Activated T-helper 1 cell treated with anti-CD3 and anti-CD28 coated beads, Interleukin-12 subunit alpha, Interleukin-12 subunit beta, Interleukin-2, Interleukin-4 antibody, amounts not matched to agents 30 ng/mL and 10 ng/mL and 1 ng/mL, durations not matched to agents 14 hours and 24 hours and 36 hours (primary cell): ENCODE data around the gene SDC4. TPM values are rescaled to one million over a fixed set of nuclear protein-coding genes. Genes with fewer than 3 reads are reported as not detected.
A peak's percentile ranks its signal among the peaks of the same experiment; 100 is the strongest.

Source experiments
- DNase-seq: peaks from one replicate; pipeline ENCODE4 v3.0.0; 2021; ENCODE audit warnings: low spot score
- H3K27ac Mint-ChIP-seq: one replicate; pipeline ENCODE4 v1.8.0; 2021; ENCODE audit warnings: mild to moderate bottlenecking, mixed read lengths
- H3K27me3 Mint-ChIP-seq: one replicate; pipeline ENCODE4 v1.8.0; 2022; ENCODE audit warnings: mild to moderate bottlenecking, moderate library complexity, mixed read lengths; ENCODE audit not compliant: insufficient read depth
- H3K36me3 Mint-ChIP-seq: one replicate; pipeline ENCODE4 v1.8.0; 2021; ENCODE audit warnings: low read depth, mixed read lengths
- H3K4me1 Mint-ChIP-seq: one replicate; pipeline ENCODE4 v1.8.0; 2021; ENCODE audit warnings: low read depth, mixed read lengths
- H3K4me3 Mint-ChIP-seq: one replicate; pipeline ENCODE4 v1.8.0; 2021; ENCODE audit warnings: mild to moderate bottlenecking, moderate library complexity, mixed read lengths
- H3K9me3 Mint-ChIP-seq: one replicate; pipeline ENCODE4 v1.8.0; 2021; ENCODE audit warnings: mixed read lengths
- intact Hi-C: fragments of 100-400 bp; cut with micrococcal nuclease; formaldehyde crosslinking; loops from one replicate; pipeline ENCODE4 v1.15.1; 2024
- total RNA-seq: library from RNA; stranded (reverse); gene quantifications from 2 replicates; pipeline ENCODE4 v1.2.3, GENCODE V29; 2022

Gene SDC4
- total RNA-seq, 1 donor from 2014 or later = 222 TPM

DNA sequence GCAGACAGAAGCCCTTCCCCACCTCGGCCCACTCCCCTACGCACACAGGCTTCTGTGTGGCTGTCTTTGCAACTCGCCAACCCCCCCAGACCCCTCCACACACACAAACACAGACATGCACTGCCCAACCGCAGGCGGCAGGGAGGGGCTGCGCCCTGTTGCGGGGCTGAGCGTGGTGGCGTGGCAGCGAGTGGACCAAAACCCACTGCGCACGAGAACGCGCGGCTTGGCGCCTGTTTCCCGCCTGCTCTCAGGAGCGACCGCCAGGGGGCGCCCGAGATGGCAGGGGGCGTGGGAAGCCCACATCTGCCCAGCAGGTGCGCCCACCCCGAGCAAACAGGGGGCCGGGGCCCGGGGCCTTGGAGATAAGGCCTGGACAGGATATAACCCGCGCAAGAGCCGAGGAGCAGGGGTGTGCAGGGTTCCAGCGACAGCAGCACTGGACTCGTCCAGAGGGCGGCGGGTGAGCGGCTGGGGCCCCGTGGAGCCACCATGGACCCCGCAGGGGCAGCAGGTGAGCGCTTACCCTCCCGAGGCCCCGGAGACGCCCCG lies 41.7 kb downstream of the SDC4 start, which contains the start of gene RBPJL:
TSS of gene RBPJL (plus strand) at position 410 of the 552 bp plus-strand sequence. CDS start at position 493, 83 bp downstream.
- Mint-ChIP-seq H3K4me3 (no peak within 1 kb of the TSS), H3K4me1 (peaks cover 37% of the 10 kb centered on the region), H3K27me3 (peaks cover 3% of the 10 kb centered on the region), H3K36me3 (peaks cover 17% of the 10 kb centered on the region), H3K27ac (no peak within 1 kb of the TSS), H3K9me3 (no peaks in the 10 kb centered on the region)
- DNase-seq = peak; percentile 28
- intact Hi-C loops = loop anchor here (10.0 kb wide), 1 partner anchor 448 kb away; no protein-coding TSS in a partner anchor

DNA sequence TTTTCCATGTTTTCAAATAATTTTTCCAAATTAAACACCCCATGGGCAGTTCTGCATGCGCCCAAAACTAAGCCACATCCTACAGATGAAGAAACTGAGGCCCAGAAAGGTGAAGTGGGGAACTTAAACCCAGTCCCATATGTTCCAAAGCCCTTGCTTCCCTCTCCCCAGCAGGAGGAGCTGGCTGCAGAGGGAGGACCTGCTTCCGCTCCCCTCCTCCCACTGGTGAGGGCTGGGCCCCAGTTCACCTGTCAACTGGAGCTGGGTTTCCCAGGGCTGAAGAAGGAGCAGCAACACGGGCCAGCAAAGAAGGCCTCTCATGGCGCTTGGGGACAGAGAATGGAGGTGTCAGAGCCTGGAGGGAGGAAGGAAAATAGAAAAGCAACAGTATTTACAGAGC lies 43.0 kb downstream of the SDC4 start:
- Mint-ChIP-seq H3K27me3 (peaks cover 3% of the 10 kb centered on the region), H3K36me3 (peaks cover 9% of the 10 kb centered on the region), H3K27ac (no peak overlapping the region), H3K4me3 (no peak overlapping the region), H3K4me1 (peaks cover 43% of the 10 kb centered on the region), H3K9me3 (no peaks in the 10 kb centered on the region)
- no peak for DNase-seq
- intact Hi-C loops = loop anchor here (10.0 kb wide), 1 partner anchor 450 kb away; no protein-coding TSS in a partner anchor

DNA sequence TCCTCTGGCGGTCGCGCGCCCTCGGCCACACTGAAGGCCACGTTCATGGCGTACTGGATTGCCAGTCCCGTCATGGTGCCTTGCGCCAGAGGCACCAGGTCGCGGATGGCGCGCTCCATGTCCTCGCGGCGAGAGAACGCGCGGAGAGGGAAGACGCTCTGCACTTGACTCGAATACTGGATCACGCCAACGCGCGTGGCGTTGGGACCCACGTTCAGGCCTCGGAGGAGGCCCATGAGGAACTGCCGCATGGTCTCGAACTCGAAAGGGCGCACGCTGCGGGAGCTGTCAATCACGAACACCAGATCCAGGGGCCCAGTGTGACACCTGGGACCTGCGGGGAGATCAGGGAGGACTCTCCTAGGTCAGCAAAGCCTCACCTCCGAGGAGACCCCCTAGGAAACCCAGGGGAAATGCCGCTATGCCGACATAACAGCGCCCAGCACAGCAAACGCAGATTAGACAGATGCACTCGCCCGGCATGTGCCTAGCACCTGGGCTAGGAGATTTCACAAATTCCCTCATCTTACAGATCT lies 43.7 kb downstream of the SDC4 start:
- DNase-seq = no peak
- Mint-ChIP-seq H3K27ac (no peak overlapping the region), H3K36me3 (peaks cover 12% of the 10 kb centered on the region), H3K4me3 (no peak overlapping the region), H3K27me3 (peaks cover 3% of the 10 kb centered on the region), H3K9me3 (no peaks in the 10 kb centered on the region), H3K4me1 (peaks cover 50% of the 10 kb centered on the region)
- intact Hi-C loops = loop anchor here (5.0 to 10.0 kb wide), 2 partner anchors 332 to 450 kb away; no protein-coding TSS in a partner anchor

DNA sequence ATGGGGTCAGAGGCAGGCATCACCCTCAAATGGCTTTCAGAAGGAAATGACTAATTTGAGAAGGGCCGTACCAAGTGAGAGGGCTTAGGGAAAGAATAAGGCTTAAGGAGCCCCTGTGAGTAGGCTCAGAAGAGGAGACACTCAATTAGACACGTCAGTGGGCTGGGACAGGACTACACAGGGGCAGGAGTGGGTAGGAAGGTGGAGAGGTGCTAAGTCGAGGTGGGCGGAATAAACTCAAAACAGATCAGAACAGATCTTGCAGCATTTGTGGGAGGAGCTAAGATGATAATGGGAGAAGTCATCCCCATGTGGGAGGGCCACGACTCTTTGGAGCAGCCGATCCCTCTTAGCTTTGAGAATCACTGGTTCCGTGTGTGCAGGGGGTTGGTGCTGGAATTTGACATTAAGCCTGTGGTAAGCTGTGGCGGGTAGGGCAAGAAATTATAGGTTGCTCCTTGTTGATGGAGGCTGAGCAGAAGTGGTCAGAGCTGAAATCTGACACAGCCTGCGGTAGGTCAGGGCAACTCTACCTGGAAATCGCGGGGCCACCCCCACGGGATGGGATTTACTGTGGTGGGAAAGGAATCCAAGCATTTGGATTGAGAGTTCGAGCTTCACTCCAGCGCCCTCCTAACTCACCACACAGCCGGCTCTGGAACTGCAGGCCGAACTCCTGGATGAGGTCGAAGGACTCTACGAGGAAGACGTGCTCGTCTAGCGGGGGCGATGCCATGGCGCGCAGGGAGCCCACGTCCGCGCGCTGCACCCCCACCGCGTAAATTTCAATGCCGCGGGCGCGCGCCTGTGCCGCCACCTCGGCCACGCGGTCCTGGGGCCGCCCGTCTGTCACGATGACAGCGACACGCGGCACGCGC lies 44.4 kb downstream of the SDC4 start:
- no peak for DNase-seq
- peak overlapping the region; percentile 11 for H3K4me3 Mint-ChIP-seq

DNA sequence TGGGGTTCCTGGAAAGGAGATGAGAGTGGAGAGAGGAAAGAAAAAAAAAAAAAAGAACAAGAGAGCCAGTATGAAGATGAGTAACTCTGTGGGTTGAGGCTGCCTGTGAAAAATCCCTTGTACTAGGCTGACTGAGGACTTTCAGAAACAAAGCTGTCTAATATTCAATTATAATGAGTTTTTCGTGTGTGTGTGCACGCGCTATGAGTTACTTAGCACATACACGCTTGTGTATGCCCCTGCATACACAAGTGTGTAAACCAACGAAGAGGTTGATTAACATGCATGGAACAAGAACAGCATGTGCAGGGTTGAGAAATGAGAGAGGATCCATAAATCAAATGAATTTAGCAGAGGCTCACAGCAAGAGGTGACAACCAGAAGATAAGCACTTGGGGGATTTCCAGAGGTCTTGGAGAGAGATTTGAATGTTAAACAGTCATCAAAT lies 46.4 kb downstream of the SDC4 start:
- H3K27me3 Mint-ChIP-seq = no peaks in the 10 kb centered on the region
- H3K4me3 Mint-ChIP-seq = peak overlapping the region; percentile 70

More for the DNA sequence above, 44.4 kb downstream of the SDC4 start:
- H3K9me3 Mint-ChIP-seq = no peaks in the 10 kb centered on the region
- H3K36me3 Mint-ChIP-seq = peaks cover 14% of the 10 kb centered on the region
- peak overlapping the region; percentile 54 for H3K27ac Mint-ChIP-seq
- intact Hi-C loops = loop anchor here (5.0 to 10.0 kb wide), 2 partner anchors 332 to 451 kb away; no protein-coding TSS in a partner anchor
- peaks cover 57% of the 10 kb centered on the region for H3K4me1 Mint-ChIP-seq
- peaks cover 3% of the 10 kb centered on the region for H3K27me3 Mint-ChIP-seq

DNA sequence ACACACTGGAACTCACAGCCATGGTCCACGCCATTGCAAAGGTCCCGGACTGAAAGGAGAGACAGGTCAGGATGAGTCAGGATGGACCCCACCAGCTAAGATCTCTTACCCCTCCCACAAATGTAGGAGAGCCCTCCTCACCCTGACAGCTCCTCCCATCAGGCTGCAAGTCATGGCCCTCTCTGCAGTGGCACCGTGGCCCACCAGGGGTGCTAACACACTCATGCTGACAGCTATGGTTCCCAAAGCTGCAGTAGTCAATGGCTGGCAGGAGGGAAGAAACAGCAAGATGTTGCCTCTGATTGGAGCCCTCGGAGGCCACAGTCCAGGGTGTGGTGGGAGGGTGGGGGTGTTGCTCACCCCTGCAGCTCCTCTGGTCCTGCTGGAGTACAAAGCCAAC lies 47.3 kb downstream of the SDC4 start:
- peaks cover 49% of the 10 kb centered on the region for H3K4me1 Mint-ChIP-seq
- no peak overlapping the region for H3K27ac Mint-ChIP-seq
- intact Hi-C loops = loop anchor here (1.0 to 10.0 kb wide), 3 partner anchors 8 to 454 kb away; no protein-coding TSS in a partner anchor
- H3K4me3 Mint-ChIP-seq = no peak overlapping the region
- peaks cover 17% of the 10 kb centered on the region for H3K36me3 Mint-ChIP-seq
- no peaks in the 10 kb centered on the region for H3K9me3 Mint-ChIP-seq
- DNase-seq = no peak
- no peaks in the 10 kb centered on the region for H3K27me3 Mint-ChIP-seq

More for the DNA sequence above, 46.4 kb downstream of the SDC4 start:
- intact Hi-C loops = loop anchor here (1.0 to 10.0 kb wide), 3 partner anchors 9 to 453 kb away; no protein-coding TSS in a partner anchor
- no peak for DNase-seq
- H3K9me3 Mint-ChIP-seq = no peaks in the 10 kb centered on the region
- H3K27ac Mint-ChIP-seq = peak overlapping the region; percentile 89
- H3K36me3 Mint-ChIP-seq = peaks cover 14% of the 10 kb centered on the region
- peaks cover 49% of the 10 kb centered on the region for H3K4me1 Mint-ChIP-seq

DNA sequence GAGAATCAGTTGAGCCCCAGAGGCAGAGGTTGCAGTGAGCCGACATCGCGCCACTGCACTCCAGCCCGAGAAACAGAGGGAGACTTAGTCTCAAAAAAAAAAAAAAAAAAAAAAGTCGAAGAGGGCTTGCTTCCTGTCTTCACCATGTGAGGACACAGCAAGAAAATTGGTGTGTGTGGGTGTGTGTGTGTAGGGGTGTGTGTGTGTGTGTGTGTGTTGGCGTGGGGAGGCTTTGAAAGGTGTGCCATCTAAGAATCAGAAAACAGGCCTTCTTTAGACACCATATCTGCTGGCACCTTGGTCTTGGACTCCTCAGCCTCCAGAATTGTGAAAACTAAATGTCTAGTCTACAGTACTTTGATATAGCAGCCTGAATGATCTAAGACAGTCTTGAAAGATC lies 48.4 kb downstream of the SDC4 start:
- no peak overlapping the region for H3K27ac Mint-ChIP-seq
- intact Hi-C loops = loop anchor here (5.0 to 10.0 kb wide), 4 partner anchors 327 to 615 kb away; no protein-coding TSS in a partner anchor

DNA sequence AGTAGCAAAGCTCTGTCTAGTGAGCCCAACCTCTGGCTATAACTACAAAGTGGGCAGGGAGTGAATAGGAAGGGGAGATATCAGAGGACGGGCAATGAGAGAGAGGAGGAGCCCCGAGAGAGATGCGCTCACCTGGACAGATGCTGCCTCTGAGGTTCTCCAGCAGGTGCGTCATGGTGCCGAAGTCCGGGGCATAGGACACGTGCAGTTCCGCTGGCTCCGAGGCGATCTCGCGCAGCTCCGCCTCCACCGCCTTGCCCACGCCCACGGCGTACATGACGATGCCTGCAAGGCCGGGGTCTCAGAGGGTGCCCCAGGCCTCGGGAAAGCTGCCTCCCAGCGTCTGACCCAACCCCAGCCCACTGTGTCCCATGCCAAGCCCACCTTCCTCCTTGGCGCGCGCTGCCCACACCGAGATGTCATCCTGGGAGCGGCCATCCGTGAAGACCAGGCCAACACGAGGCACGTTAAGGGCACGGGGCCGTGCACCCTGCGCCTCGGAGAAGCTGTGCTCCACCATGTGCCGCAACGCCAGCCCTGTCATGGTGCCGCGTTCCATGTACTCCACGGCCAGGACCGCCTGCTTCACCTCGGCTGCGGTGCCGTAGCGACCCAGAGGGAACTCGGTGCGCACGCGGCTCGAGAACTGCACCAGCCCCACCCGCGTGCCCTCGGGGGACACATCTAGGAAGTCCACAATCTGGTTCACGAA lies 50.3 kb downstream of the SDC4 start:
- Mint-ChIP-seq H3K9me3 (no peaks in the 10 kb centered on the region), H3K4me1 (peaks cover 43% of the 10 kb centered on the region), H3K36me3 (peaks cover 14% of the 10 kb centered on the region), H3K27me3 (peaks cover 4% of the 10 kb centered on the region), H3K4me3 (no peak overlapping the region), H3K27ac (no peak overlapping the region)
- intact Hi-C loops = loop anchor here (10.0 kb wide), 2 partner anchors 393 to 613 kb away; no protein-coding TSS in a partner anchor
- DNase-seq = no peak

More for the DNA sequence above, 48.4 kb downstream of the SDC4 start:
- no peak for DNase-seq
- Mint-ChIP-seq H3K9me3 (no peaks in the 10 kb centered on the region), H3K27me3 (no peaks in the 10 kb centered on the region), H3K36me3 (peaks cover 19% of the 10 kb centered on the region), H3K4me3 (no peak overlapping the region), H3K4me1 (peaks cover 49% of the 10 kb centered on the region)

DNA sequence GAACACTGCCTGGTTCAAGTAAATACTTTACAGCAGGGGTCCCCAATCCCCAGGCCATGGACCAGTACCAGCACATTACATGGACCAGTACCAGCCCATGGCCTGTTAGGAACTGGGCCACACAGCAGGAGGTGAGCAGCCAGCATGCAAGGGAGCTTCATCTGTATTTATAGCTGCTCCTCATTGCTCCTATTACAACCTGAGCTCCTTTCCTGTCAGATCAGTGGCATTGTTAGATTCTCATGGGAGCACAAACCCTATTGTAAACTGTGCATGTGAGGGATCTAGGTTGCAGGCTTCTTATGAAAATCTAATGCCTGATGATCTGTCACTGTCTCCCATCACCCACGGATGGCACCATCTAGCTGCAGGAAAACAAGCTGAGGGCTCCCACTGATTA lies 53.6 kb downstream of the SDC4 start:
- DNase-seq = no peak
- Mint-ChIP-seq H3K9me3 (no peaks in the 10 kb centered on the region), H3K4me3 (no peak overlapping the region), H3K27ac (no peak overlapping the region), H3K36me3 (peaks cover 11% of the 10 kb centered on the region), H3K4me1 (peaks cover 13% of the 10 kb centered on the region), H3K27me3 (peaks cover 19% of the 10 kb centered on the region)
- intact Hi-C loops = loop anchor here (2.0 to 10.0 kb wide), 3 partner anchors 16 to 610 kb away; no protein-coding TSS in a partner anchor

DNA sequence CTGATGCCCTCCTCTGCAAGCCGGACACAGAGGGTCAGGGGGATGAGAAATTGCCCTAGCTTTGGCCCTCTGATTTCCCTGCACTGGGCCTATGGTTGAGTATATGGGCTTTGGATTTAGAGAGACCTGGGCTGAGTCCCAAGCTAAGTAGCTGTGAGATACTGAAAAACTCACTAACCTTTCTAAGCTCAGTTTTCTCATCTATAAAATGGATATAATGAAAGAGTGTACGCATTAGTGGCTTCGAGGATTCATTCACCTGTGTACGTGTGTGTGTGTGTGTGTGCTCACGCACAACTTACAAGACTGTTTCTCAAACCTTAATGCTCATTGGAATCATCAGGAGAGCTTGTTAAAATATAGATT lies 54.2 kb downstream of the SDC4 start:
- H3K36me3 Mint-ChIP-seq = peaks cover 8% of the 10 kb centered on the region
- peaks cover 22% of the 10 kb centered on the region for H3K27me3 Mint-ChIP-seq

DNA sequence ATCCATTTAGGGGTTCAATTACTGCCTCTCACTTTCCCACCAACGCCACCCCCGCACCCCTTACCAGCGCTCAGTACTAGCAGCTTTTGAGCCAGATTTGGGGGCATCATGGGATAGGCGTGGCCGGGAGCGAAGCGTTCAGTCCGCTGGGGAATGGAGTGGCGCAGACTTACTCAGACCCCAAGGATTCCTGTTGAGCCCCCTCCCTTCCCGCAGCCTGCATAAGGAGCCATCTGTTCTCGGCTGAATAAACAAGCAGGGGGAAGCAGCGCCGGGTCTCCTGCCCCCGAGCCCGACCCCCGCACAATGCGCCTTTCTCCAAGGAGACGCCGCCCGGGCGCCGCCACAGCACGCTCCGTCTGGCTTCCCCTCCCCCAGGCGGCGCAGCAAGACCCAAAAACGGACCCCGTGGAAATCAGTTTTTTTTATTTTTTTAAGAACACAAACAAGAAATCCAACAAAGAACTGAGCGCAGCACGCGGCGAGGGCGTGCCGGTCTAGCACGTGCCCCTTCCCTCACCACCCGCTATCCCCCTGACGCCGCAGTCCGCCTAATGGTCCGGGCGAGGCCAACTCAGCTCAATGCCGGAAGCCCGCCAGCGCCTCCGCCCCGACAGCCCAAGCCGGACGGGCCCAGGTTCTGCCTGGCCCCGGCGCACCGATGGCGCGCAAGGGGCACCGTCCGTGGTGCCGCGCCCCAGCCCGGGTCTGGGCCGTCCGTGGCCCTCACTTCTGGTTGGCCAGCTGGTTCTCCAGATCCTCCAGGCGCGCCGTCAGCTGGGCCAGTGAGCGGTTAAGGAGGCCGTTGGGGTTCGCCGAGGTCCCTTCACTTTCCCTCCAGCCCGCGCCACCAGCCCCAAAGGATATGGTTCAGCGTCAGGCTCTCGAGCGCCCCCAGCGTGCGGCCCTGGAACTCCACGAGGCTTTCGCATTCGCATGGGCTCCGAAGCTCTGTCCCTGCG lies 54.9 kb downstream of the SDC4 start:
- H3K27ac Mint-ChIP-seq = no peak overlapping the region
- H3K27me3 Mint-ChIP-seq = peaks cover 22% of the 10 kb centered on the region
- H3K4me1 Mint-ChIP-seq = peaks cover 5% of the 10 kb centered on the region
- peaks cover 8% of the 10 kb centered on the region for H3K36me3 Mint-ChIP-seq
- H3K4me3 Mint-ChIP-seq = peak overlapping the region; percentile 76
- no peaks in the 10 kb centered on the region for H3K9me3 Mint-ChIP-seq
- intact Hi-C loops = loop anchor here (1.0 to 10.0 kb wide), 4 partner anchors 8 to 609 kb away; no protein-coding TSS in a partner anchor
- peak; percentile 78 for DNase-seq

More for the DNA sequence above, 54.2 kb downstream of the SDC4 start:
- no peak overlapping the region for H3K27ac Mint-ChIP-seq
- H3K4me3 Mint-ChIP-seq = peak overlapping the region; percentile 76
- H3K4me1 Mint-ChIP-seq = peaks cover 7% of the 10 kb centered on the region
- no peaks in the 10 kb centered on the region for H3K9me3 Mint-ChIP-seq
- intact Hi-C loops = loop anchor here (2.0 to 10.0 kb wide), 3 partner anchors 17 to 609 kb away; no protein-coding TSS in a partner anchor
- DNase-seq = no peak
